ENCODE measurements around the gene NALCN. TPM values are rescaled to one million over a fixed set of nuclear protein-coding genes. Genes with fewer than 3 reads are reported as not detected.

The NALCN gene
- polyA plus RNA-seq, 2 donors = 0.04 TPM

GRCh38 chr13:101019126-101019525, 397.2 kb downstream of the NALCN start:
- WGBS, 2 donors = 70 to 85% methylated on average over 1 of the region's 1 CpG

GRCh38 chr13:101018720-101019119, 397.6 kb downstream of the NALCN start:
- no peaks in the 10 kb centered on the region for H3K4me1 ChIP-seq (ENCODE audit: control insufficient read depth in 2 of 2, insufficient read depth in 2 of 2, low read length in 1 of 2)
- H3K4me3 ChIP-seq (ENCODE audit: low read depth in 1 of 2, low read length in 2 of 2) = no peak overlapping the region
- WGBS, 2 donors = 61 to 69% methylated on average over 7 of the region's 7 CpGs
- H3K27ac ChIP-seq (ENCODE audit: low read depth in 2 of 2, low read length in 1 of 2) = no peak overlapping the region
- no peaks in the 10 kb centered on the region for H3K36me3 ChIP-seq (ENCODE audit: control insufficient read depth in 2 of 2, insufficient read depth in 2 of 2, low read length in 1 of 2)
- H3K27me3 ChIP-seq (ENCODE audit: control insufficient read depth in 1 of 2, insufficient read depth in 2 of 2, low read length in 2 of 2) = no peaks in the 10 kb centered on the region
- no peaks in the 10 kb centered on the region for H3K9me3 ChIP-seq (ENCODE audit: control insufficient read depth in 2 of 2, insufficient read depth in 1 of 2, low read depth in 1 of 2, low read length in 1 of 2)

More at GRCh38 chr13:101019126-101019525, 397.2 kb downstream of the NALCN start:
- Histone ChIP-seq H3K36me3 (ENCODE audit: control insufficient read depth in 2 of 2, insufficient read depth in 2 of 2, low read length in 1 of 2) (no peaks in the 10 kb centered on the region), H3K27me3 (ENCODE audit: control insufficient read depth in 1 of 2, insufficient read depth in 2 of 2, low read length in 2 of 2) (no peaks in the 10 kb centered on the region), H3K4me3 (ENCODE audit: low read depth in 1 of 2, low read length in 2 of 2) (no peak overlapping the region), H3K27ac (ENCODE audit: low read depth in 2 of 2, low read length in 1 of 2) (no peak overlapping the region), H3K9me3 (ENCODE audit: control insufficient read depth in 2 of 2, insufficient read depth in 1 of 2, low read depth in 1 of 2, low read length in 1 of 2) (no peaks in the 10 kb centered on the region), H3K4me1 (ENCODE audit: control insufficient read depth in 2 of 2, insufficient read depth in 2 of 2, low read length in 1 of 2) (no peaks in the 10 kb centered on the region)

GRCh38 chr13:101017123-101017872, 399.0 kb downstream of the NALCN start:
- H3K4me1 ChIP-seq (ENCODE audit: control insufficient read depth in 2 of 2, insufficient read depth in 2 of 2, low read length in 1 of 2) = no peaks in the 10 kb centered on the region

GRCh38 chr13:101016475-101016874, 399.8 kb downstream of the NALCN start:
- H3K27me3 ChIP-seq (ENCODE audit: control insufficient read depth in 1 of 2, insufficient read depth in 2 of 2, low read length in 2 of 2) = no peaks in the 10 kb centered on the region
- no peaks in the 10 kb centered on the region for H3K36me3 ChIP-seq (ENCODE audit: control insufficient read depth in 2 of 2, insufficient read depth in 2 of 2, low read length in 1 of 2)
- 90% methylated on average over 7 of the region's 7 CpGs for WGBS, 2 donors
- H3K9me3 ChIP-seq (ENCODE audit: control insufficient read depth in 2 of 2, insufficient read depth in 1 of 2, low read depth in 1 of 2, low read length in 1 of 2) = no peaks in the 10 kb centered on the region
- no peak overlapping the region for H3K4me3 ChIP-seq (ENCODE audit: low read depth in 1 of 2, low read length in 2 of 2)
- H3K27ac ChIP-seq (ENCODE audit: low read depth in 2 of 2, low read length in 1 of 2) = no peak overlapping the region
- no peaks in the 10 kb centered on the region for H3K4me1 ChIP-seq (ENCODE audit: control insufficient read depth in 2 of 2, insufficient read depth in 2 of 2, low read length in 1 of 2)

More at GRCh38 chr13:101017123-101017872, 399.0 kb downstream of the NALCN start:
- Histone ChIP-seq H3K4me3 (ENCODE audit: low read depth in 1 of 2, low read length in 2 of 2) (no peak overlapping the region), H3K27ac (ENCODE audit: low read depth in 2 of 2, low read length in 1 of 2) (no peak overlapping the region), H3K27me3 (ENCODE audit: control insufficient read depth in 1 of 2, insufficient read depth in 2 of 2, low read length in 2 of 2) (no peaks in the 10 kb centered on the region), H3K36me3 (ENCODE audit: control insufficient read depth in 2 of 2, insufficient read depth in 2 of 2, low read length in 1 of 2) (no peaks in the 10 kb centered on the region), H3K9me3 (ENCODE audit: control insufficient read depth in 2 of 2, insufficient read depth in 1 of 2, low read depth in 1 of 2, low read length in 1 of 2) (no peaks in the 10 kb centered on the region)
- WGBS, 2 donors = 40% methylated on average over 8 of the region's 8 CpGs

GRCh38 chr13:101013245-101013644, 403.1 kb downstream of the NALCN start:
- no peaks in the 10 kb centered on the region for H3K27me3 ChIP-seq (ENCODE audit: control insufficient read depth in 1 of 2, insufficient read depth in 2 of 2, low read length in 2 of 2)
- no peak overlapping the region for H3K4me3 ChIP-seq (ENCODE audit: low read depth in 1 of 2, low read length in 2 of 2)
- no peaks in the 10 kb centered on the region for H3K36me3 ChIP-seq (ENCODE audit: control insufficient read depth in 2 of 2, insufficient read depth in 2 of 2, low read length in 1 of 2)
- H3K4me1 ChIP-seq (ENCODE audit: control insufficient read depth in 2 of 2, insufficient read depth in 2 of 2, low read length in 1 of 2) = no peaks in the 10 kb centered on the region
- no peak overlapping the region for H3K27ac ChIP-seq (ENCODE audit: low read depth in 2 of 2, low read length in 1 of 2)
- H3K9me3 ChIP-seq (ENCODE audit: control insufficient read depth in 2 of 2, insufficient read depth in 1 of 2, low read depth in 1 of 2, low read length in 1 of 2) = no peaks in the 10 kb centered on the region
- WGBS, 2 donors = 91 to 92% methylated on average over 5 of the region's 5 CpGs

- Histone ChIP-seq H3K27me3 (ENCODE audit: control insufficient read depth in 1 of 2, insufficient read depth in 2 of 2, low read length in 2 of 2) (no peaks in the 10 kb centered on the region), H3K9me3 (ENCODE audit: control insufficient read depth in 2 of 2, insufficient read depth in 1 of 2, low read depth in 1 of 2, low read length in 1 of 2) (no peaks in the 10 kb centered on the region)
- WGBS, 2 donors = 83 to 94% methylated on average over 2 of the region's 2 CpGs
These were observed 406.2 kb downstream of the NALCN start for GRCh38 chr13:101010100-101010499.

GRCh38 chr13:101007245-101007644, 409.1 kb downstream of the NALCN start:
- Histone ChIP-seq H3K4me3 (ENCODE audit: low read depth in 1 of 2, low read length in 2 of 2) (no peak overlapping the region), H3K27me3 (ENCODE audit: control insufficient read depth in 1 of 2, insufficient read depth in 2 of 2, low read length in 2 of 2) (no peaks in the 10 kb centered on the region), H3K27ac (ENCODE audit: low read depth in 2 of 2, low read length in 1 of 2) (no peak overlapping the region), H3K36me3 (ENCODE audit: control insufficient read depth in 2 of 2, insufficient read depth in 2 of 2, low read length in 1 of 2) (no peaks in the 10 kb centered on the region), H3K9me3 (ENCODE audit: control insufficient read depth in 2 of 2, insufficient read depth in 1 of 2, low read depth in 1 of 2, low read length in 1 of 2) (no peaks in the 10 kb centered on the region), H3K4me1 (ENCODE audit: control insufficient read depth in 2 of 2, insufficient read depth in 2 of 2, low read length in 1 of 2) (no peaks in the 10 kb centered on the region)
- WGBS, 2 donors = 79 to 81% methylated on average over 2 of the region's 2 CpGs

More at GRCh38 chr13:101010100-101010499, 406.2 kb downstream of the NALCN start:
- Histone ChIP-seq H3K4me3 (ENCODE audit: low read depth in 1 of 2, low read length in 2 of 2) (no peak overlapping the region), H3K36me3 (ENCODE audit: control insufficient read depth in 2 of 2, insufficient read depth in 2 of 2, low read length in 1 of 2) (no peaks in the 10 kb centered on the region), H3K4me1 (ENCODE audit: control insufficient read depth in 2 of 2, insufficient read depth in 2 of 2, low read length in 1 of 2) (no peaks in the 10 kb centered on the region), H3K27ac (ENCODE audit: low read depth in 2 of 2, low read length in 1 of 2) (no peak overlapping the region)

Other genes with a start within 250 kb of the NALCN start
- gene ITGBL1, start 36.2 kb upstream of the NALCN start, polyA plus RNA-seq = 1 to 10 TPM in 1 of 2 donors, under 1 TPM in 1; 0.96 to 1.0 TPM

Measured in esophagus (tissue), 2 donors.